ENCODE results near the gene CRY1. TPM values are rescaled to one million over a fixed set of nuclear protein-coding genes. Genes with fewer than 3 reads are reported as not detected.
"Not testable (repeated sequence)": the region's sequence is repeated elsewhere in the genome, so short reads cannot be mapped to it uniquely, and the experiment has no call there.

Gene CRY1
- polyA plus RNA-seq, 1 donor from 2014 or later: 33.4 TPM

- H3K9me2 ChIP-seq (ENCODE audit: insufficient read depth, low read length): no peaks in the 10 kb centered on the region
- H3K36me3 ChIP-seq (ENCODE audit: insufficient read depth, low read length): no peaks in the 10 kb centered on the region
- H3K27ac ChIP-seq (ENCODE audit: low read length): peak overlapping the region; percentile 38
- no peaks in the 10 kb centered on the region for H3F3A ChIP-seq (ENCODE audit: insufficient read depth, low read length, poor library complexity, severe bottlenecking)
- no peak overlapping the region for H3K4me3 ChIP-seq (ENCODE audit: low read length)
- TF ChIP-seq MXI1 (conservative IDR thresholded peaks at IDR 0.05; ENCODE audit: poor library complexity, severe bottlenecking) (no peak), EZH2 (IDR thresholded peaks at IDR 0.05; ENCODE audit: borderline replicate concordance, insufficient read depth, low read length, poor library complexity, severe bottlenecking) (no peak)
- H3K9me3 ChIP-seq (ENCODE audit: low read length): no peaks in the 10 kb centered on the region
- no peaks in the 10 kb centered on the region for H3K27me3 ChIP-seq (ENCODE audit: insufficient read depth, low read depth, low read length)
- no peaks in the 10 kb centered on the region for H4K20me1 ChIP-seq (ENCODE audit: insufficient read depth)
- peak overlapping the region; percentile 5 for H3K4me2 ChIP-seq (ENCODE audit: low read length)
- H3K79me2 ChIP-seq (replicated peaks; ENCODE audit: insufficient read depth, low read length): peaks cover 4% of the 10 kb centered on the region
- H3K9ac ChIP-seq (ENCODE audit: low read length): no peak overlapping the region
- H2AFZ ChIP-seq (ENCODE audit: low read depth, low read length): no peak overlapping the region
Measured at GRCh38 chr12:107027636-107028053, 65.7 kb downstream of the CRY1 start.

GRCh38 chr12:107026806-107027635 lies 66.3 kb downstream of the CRY1 start:
- TF ChIP-seq EP300 (conservative IDR thresholded peaks at IDR 0.05; ENCODE audit: poor library complexity, severe bottlenecking) (no peak), EZH2 (IDR thresholded peaks at IDR 0.05; ENCODE audit: borderline replicate concordance, insufficient read depth, low read length, poor library complexity, severe bottlenecking) (no peak), POLR2AphosphoS5 (IDR thresholded peaks at IDR 0.05) (no peak), CTCF (IDR thresholded peaks at IDR 0.05; ENCODE audit: poor library complexity, severe bottlenecking) (no peak), TAF1 (IDR thresholded peaks at IDR 0.05; ENCODE audit: low read depth) (no peak), REST (IDR thresholded peaks at IDR 0.05; ENCODE audit: borderline replicate concordance) (no peak), SMC3 (conservative IDR thresholded peaks at IDR 0.05; ENCODE audit: poor library complexity) (no peak), MXI1 (conservative IDR thresholded peaks at IDR 0.05; ENCODE audit: poor library complexity, severe bottlenecking) (no peak)
- H3K9ac ChIP-seq (ENCODE audit: low read length): no peak overlapping the region
- peaks cover 4% of the 10 kb centered on the region for H3K79me2 ChIP-seq (replicated peaks; ENCODE audit: insufficient read depth, low read length)
- no peaks in the 10 kb centered on the region for H3K9me2 ChIP-seq (ENCODE audit: insufficient read depth, low read length)
- peak overlapping the region; percentile 5 for H3K4me2 ChIP-seq (ENCODE audit: low read length)
- H2AFZ ChIP-seq (ENCODE audit: low read depth, low read length): no peak overlapping the region
- no peaks in the 10 kb centered on the region for H4K20me1 ChIP-seq (ENCODE audit: insufficient read depth)
- H3K36me3 ChIP-seq (ENCODE audit: insufficient read depth, low read length): no peaks in the 10 kb centered on the region
- no peaks in the 10 kb centered on the region for H3K27me3 ChIP-seq (ENCODE audit: insufficient read depth, low read depth, low read length)
- no peak overlapping the region for H3K4me3 ChIP-seq (ENCODE audit: low read length)
- peak overlapping the region; percentile 38 for H3K27ac ChIP-seq (ENCODE audit: low read length)
- H3F3A ChIP-seq (ENCODE audit: insufficient read depth, low read length, poor library complexity, severe bottlenecking): no peaks in the 10 kb centered on the region
- no peaks in the 10 kb centered on the region for H3K9me3 ChIP-seq (ENCODE audit: low read length)

GRCh38 chr12:107026356-107026755 lies 67.0 kb downstream of the CRY1 start:
- H4K20me1 ChIP-seq (ENCODE audit: insufficient read depth); H3K9ac ChIP-seq (ENCODE audit: low read length); H3F3A ChIP-seq (ENCODE audit: insufficient read depth, low read length, poor library complexity, severe bottlenecking); H3K4me3 ChIP-seq (ENCODE audit: low read length); H3K36me3 ChIP-seq (ENCODE audit: insufficient read depth, low read length); H2AFZ ChIP-seq (ENCODE audit: low read depth, low read length); H3K9me3 ChIP-seq (ENCODE audit: low read length); H3K4me2 ChIP-seq (ENCODE audit: low read length); H3K79me2 ChIP-seq (replicated peaks; ENCODE audit: insufficient read depth, low read length); H3K9me2 ChIP-seq (ENCODE audit: insufficient read depth, low read length); H3K27me3 ChIP-seq (ENCODE audit: insufficient read depth, low read depth, low read length): not testable (repeated sequence)
- H3K27ac ChIP-seq (ENCODE audit: low read length): peak overlapping the region; percentile 38

All from neural cell (in vitro differentiated cells).